HEK293 (cell line): ENCODE results near the gene VILL.

ENCODE experiments used
- GLIS2 ChIP-seq: fragments of 450-650 bp; formaldehyde crosslinking; IDR thresholded peaks from 2 replicates; pipeline ENCODE4 v1.5.1; 2016; ENCODE audit warnings: missing biosample characterization, missing genetic modification characterization
- YY1 ChIP-seq: fragments of 450-650 bp; formaldehyde crosslinking; IDR thresholded peaks from 2 replicates; pipeline ENCODE4 v1.5.1; 2018; ENCODE audit warnings: missing biosample characterization, missing genetic modification characterization
- ZNF138 ChIP-seq: fragments of 450-650 bp; formaldehyde crosslinking; IDR thresholded peaks from 2 replicates; pipeline ENCODE4 v1.5.1; 2016; ENCODE audit warnings: missing biosample characterization, missing genetic modification characterization, borderline replicate concordance
- ZNF2 ChIP-seq: fragments of 450-650 bp; formaldehyde crosslinking; IDR thresholded peaks from 2 replicates; pipeline ENCODE4 v1.5.1; 2016; ENCODE audit warnings: missing biosample characterization, missing genetic modification characterization
- ZNF274 ChIP-seq, 2 experiments: fragments of 200-500 bp in 1 of 2; fragments of 450-650 bp in 1 of 2; sonication (Bioruptor generic) in 1 of 2; formaldehyde crosslinking in 1 of 2; IDR thresholded peaks; 2 replicates each; pipeline versions ENCODE4 v1.5.1 to v1.6.1; 2014 to 2016; ENCODE audit warnings: borderline replicate concordance in 1 of 2, inconsistent platforms in 1 of 2, low read length in 1 of 2, missing biosample characterization in 1 of 2, missing genetic modification characterization in 1 of 2
- TF ChIP-seq, protein P1 (sequence below): fragments of 450-650 bp; formaldehyde crosslinking; IDR thresholded peaks from 2 replicates; pipeline ENCODE4 v1.5.1; 2016; ENCODE audit warnings: missing biosample characterization, missing genetic modification characterization
- TF ChIP-seq, protein P2 (sequence below): fragments of 450-650 bp; formaldehyde crosslinking; IDR thresholded peaks from 2 replicates; pipeline ENCODE4 v1.5.1; 2016; ENCODE audit warnings: missing biosample characterization, missing genetic modification characterization, low read depth

DNA sequence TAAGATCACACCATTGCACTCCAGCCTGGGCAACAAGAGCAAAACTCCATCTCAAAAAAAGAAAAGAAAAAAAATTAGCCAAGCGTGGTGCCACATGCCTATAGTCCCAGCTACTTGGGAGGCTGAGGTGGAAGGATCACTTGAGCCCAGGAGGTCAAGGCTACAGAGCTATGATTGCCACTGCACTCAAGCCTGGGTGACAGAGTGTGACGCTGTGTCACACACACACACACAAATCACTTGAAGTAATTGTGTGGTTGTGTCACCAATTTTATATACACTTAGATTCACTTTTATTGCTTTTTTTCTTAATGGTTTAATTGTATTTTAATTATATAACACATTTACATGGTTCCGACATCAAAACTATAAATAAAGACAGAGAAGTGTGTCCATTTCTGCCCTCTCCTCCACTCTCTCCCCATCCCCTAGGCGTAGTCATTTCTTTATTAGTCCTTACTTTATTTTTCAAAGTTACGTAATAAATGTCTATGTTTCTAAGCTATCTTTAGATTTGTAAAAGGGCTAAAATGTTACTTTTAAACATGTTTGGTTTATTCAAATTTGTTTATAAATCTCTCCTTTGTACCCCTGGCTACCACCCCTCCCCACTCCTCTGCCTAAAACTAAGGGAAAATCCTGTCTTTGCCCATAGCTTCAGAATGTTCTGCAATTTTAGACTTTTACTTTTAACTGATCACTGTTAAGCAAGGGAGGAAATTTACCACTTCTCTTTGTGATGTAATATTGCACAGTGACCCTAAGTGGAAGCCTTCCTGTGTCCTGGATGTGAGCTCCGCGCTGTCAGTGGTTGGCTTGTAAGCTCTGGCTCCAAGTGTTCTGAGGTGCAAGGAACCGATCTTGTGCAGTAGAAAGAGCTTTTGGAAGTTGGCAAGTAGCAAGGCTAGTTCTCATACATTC is 10.8 kb upstream of the VILL start:
- TF ChIP-seq, protein P1, sequence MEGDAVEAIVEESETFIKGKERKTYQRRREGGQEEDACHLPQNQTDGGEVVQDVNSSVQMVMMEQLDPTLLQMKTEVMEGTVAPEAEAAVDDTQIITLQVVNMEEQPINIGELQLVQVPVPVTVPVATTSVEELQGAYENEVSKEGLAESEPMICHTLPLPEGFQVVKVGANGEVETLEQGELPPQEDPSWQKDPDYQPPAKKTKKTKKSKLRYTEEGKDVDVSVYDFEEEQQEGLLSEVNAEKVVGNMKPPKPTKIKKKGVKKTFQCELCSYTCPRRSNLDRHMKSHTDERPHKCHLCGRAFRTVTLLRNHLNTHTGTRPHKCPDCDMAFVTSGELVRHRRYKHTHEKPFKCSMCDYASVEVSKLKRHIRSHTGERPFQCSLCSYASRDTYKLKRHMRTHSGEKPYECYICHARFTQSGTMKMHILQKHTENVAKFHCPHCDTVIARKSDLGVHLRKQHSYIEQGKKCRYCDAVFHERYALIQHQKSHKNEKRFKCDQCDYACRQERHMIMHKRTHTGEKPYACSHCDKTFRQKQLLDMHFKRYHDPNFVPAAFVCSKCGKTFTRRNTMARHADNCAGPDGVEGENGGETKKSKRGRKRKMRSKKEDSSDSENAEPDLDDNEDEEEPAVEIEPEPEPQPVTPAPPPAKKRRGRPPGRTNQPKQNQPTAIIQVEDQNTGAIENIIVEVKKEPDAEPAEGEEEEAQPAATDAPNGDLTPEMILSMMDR (tag by site-specific recombination): no peak
- TF ChIP-seq ZNF138 (tag by site-specific recombination): no peak
- TF ChIP-seq, protein P2, sequence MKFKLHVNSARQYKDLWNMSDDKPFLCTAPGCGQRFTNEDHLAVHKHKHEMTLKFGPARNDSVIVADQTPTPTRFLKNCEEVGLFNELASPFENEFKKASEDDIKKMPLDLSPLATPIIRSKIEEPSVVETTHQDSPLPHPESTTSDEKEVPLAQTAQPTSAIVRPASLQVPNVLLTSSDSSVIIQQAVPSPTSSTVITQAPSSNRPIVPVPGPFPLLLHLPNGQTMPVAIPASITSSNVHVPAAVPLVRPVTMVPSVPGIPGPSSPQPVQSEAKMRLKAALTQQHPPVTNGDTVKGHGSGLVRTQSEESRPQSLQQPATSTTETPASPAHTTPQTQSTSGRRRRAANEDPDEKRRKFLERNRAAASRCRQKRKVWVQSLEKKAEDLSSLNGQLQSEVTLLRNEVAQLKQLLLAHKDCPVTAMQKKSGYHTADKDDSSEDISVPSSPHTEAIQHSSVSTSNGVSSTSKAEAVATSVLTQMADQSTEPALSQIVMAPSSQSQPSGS (tag by site-specific recombination): no peak
- TF ChIP-seq ZNF2 (tag by site-specific recombination): no peak
- no peak for TF ChIP-seq YY1 (tag by site-specific recombination)
- TF ChIP-seq GLIS2 (tag by site-specific recombination): no peak
- no peak for TF ChIP-seq ZNF274 (IDR thresholded peaks at IDR 0.05; ENCODE audit: low read length)
- no peak for TF ChIP-seq ZNF274 (tag by site-specific recombination; IDR thresholded peaks at IDR 0.05; ENCODE audit: borderline replicate concordance)
